ENCODE results near the gene MT1E. TPM values are rescaled to one million over a fixed set of nuclear protein-coding genes. Genes with fewer than 3 reads are reported as not detected.
A peak's percentile ranks its signal among the peaks of the same experiment; 100 is the strongest.

The MT1E gene
- total RNA-seq, 1 donor from 2014 or later, result 18.8 TPM

- Histone ChIP-seq H3K9ac (ENCODE audit: low read depth in 1 of 3, low read length in 3 of 3) (no peak overlapping the region), H3K27ac (ENCODE audit: low read depth, low read length) (no peak overlapping the region), H3K9me3 (ENCODE audit: control insufficient read depth in 3 of 3, low read length in 3 of 3) (no peaks in the 10 kb centered on the region), H3K27me3 (ENCODE audit: control insufficient read depth in 3 of 3, insufficient read depth in 3 of 3, low read length in 3 of 3) (peaks cover 11 to 23% (median 17%) of the 10 kb centered on the region in 3 donors), H3K4me1 (ENCODE audit: control insufficient read depth in 3 of 3, insufficient read depth in 3 of 3, low read length in 3 of 3) (peaks cover 4 to 17% (median 14%) of the 10 kb centered on the region in 3 donors), H3K4me3 (ENCODE audit: low read length in 3 of 3) (no peak overlapping the region), H3K36me3 (ENCODE audit: control insufficient read depth in 3 of 3, insufficient read depth in 3 of 3, low read length in 3 of 3) (no peaks in the 10 kb centered on the region)
These were observed 34.1 kb upstream of the MT1E start for GRCh38 chr16:56591377-56592060.

GRCh38 chr16:56593573-56594291, 31.8 kb upstream of the MT1E start:
- Histone ChIP-seq H3K27me3 (ENCODE audit: control insufficient read depth in 3 of 3, insufficient read depth in 3 of 3, low read length in 3 of 3) (peaks cover 11 to 19% (median 17%) of the 10 kb centered on the region in 3 donors), H3K9me3 (ENCODE audit: control insufficient read depth in 3 of 3, low read length in 3 of 3) (no peaks in the 10 kb centered on the region), H3K36me3 (ENCODE audit: control insufficient read depth in 3 of 3, insufficient read depth in 3 of 3, low read length in 3 of 3) (no peaks in the 10 kb centered on the region)

DNA sequence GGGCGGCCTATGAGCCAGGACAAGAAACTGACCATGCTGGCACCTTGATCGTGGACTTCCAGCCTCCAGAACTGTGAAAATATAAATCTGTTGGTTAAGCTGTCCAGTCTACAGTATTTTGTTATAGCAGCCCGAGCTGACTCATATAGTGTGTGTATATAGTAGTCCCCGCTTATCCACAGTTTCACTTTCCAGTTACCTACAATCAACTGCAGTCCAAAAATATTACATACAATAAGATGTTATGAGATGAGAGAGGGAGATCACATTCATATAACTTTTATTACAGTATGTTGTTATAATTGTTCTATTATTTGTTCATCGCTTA, 31.3 kb upstream of the MT1E start:
- H3K27ac ChIP-seq (ENCODE audit: low read depth, low read length), result no peak overlapping the region
- H3K4me3 ChIP-seq (ENCODE audit: low read length in 3 of 3), result no peak overlapping the region
- H3K27me3 ChIP-seq (ENCODE audit: control insufficient read depth in 3 of 3, insufficient read depth in 3 of 3, low read length in 3 of 3), result peaks cover 11 to 13% (median 13%) of the 10 kb centered on the region in 3 donors
- H3K4me1 ChIP-seq (ENCODE audit: control insufficient read depth in 3 of 3, insufficient read depth in 3 of 3, low read length in 3 of 3), result peaks cover 4 to 12% (median 10%) of the 10 kb centered on the region in 3 donors
- H3K9ac ChIP-seq (ENCODE audit: low read depth in 1 of 3, low read length in 3 of 3), result no peak overlapping the region
- H3K36me3 ChIP-seq (ENCODE audit: control insufficient read depth in 3 of 3, insufficient read depth in 3 of 3, low read length in 3 of 3), result no peaks in the 10 kb centered on the region
- no peaks in the 10 kb centered on the region for H3K9me3 ChIP-seq (ENCODE audit: control insufficient read depth in 3 of 3, low read length in 3 of 3)

More at GRCh38 chr16:56593573-56594291, 31.8 kb upstream of the MT1E start:
- no peak overlapping the region for H3K27ac ChIP-seq (ENCODE audit: low read depth, low read length)
- no peak overlapping the region for H3K9ac ChIP-seq (ENCODE audit: low read depth in 1 of 3, low read length in 3 of 3)
- peaks cover 4 to 17% (median 14%) of the 10 kb centered on the region in 3 donors for H3K4me1 ChIP-seq (ENCODE audit: control insufficient read depth in 3 of 3, insufficient read depth in 3 of 3, low read length in 3 of 3)
- H3K4me3 ChIP-seq (ENCODE audit: low read length in 3 of 3), result no peak overlapping the region

- Histone ChIP-seq H3K36me3 (ENCODE audit: control insufficient read depth in 3 of 3, insufficient read depth in 3 of 3, low read length in 3 of 3) (no peaks in the 10 kb centered on the region), H3K9ac (ENCODE audit: low read depth in 1 of 3, low read length in 3 of 3) (no peak overlapping the region), H3K27ac (ENCODE audit: low read depth, low read length) (no peak overlapping the region), H3K4me1 (ENCODE audit: control insufficient read depth in 3 of 3, insufficient read depth in 3 of 3, low read length in 3 of 3) (peaks cover 5 to 19% (median 18%) of the 10 kb centered on the region in 3 donors), H3K27me3 (ENCODE audit: control insufficient read depth in 3 of 3, insufficient read depth in 3 of 3, low read length in 3 of 3) (no peaks in the 10 kb centered on the region), H3K9me3 (ENCODE audit: control insufficient read depth in 3 of 3, low read length in 3 of 3) (no peaks in the 10 kb centered on the region), H3K4me3 (ENCODE audit: low read length in 3 of 3) (no peak overlapping the region)
These were observed 25.1 kb upstream of the MT1E start for GRCh38 chr16:56600398-56600999.

DNA sequence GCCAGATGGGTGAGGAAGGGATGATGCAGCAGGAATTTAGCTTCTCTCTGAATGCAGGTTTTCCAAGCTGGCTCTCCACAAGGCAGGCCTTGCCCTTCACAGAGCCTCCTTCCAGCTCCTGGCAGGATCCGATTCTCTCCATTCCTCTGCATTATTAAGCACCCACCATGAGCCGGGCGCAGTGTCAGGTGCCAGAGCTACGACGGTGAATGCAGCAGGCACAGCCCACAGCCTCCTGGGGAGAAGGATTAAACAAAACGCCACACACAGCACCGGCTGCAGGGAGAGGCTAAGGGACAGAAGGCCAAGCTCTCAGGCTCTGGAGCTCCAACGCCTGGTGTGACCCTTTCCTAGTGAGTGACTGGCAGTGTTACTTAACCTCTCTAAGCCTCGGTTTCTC, 24.3 kb upstream of the MT1E start:
- no peaks in the 10 kb centered on the region for H3K9me3 ChIP-seq (ENCODE audit: control insufficient read depth in 3 of 3, low read length in 3 of 3)

DNA sequence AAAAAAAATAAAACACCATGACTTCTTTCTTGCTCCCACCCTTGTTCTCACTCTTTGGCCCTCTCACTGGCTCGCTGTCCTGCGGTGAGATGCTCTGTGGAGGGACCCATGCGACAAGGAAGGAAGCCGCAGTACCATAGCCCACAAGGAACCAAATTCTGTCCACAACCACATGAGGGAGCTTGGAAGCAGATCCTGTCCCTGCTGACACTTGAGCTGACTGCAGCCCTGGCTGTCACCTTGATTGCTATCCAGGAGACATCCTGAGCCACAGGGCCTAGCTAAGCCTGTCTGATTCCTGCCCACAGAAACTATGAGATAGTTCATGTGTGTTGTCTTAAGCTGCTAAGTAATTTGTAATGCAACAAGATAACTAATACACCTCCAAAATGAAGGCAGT, 22.0 kb upstream of the MT1E start:
- peaks cover 33 to 50% (median 46%) of the 10 kb centered on the region in 3 donors for H3K4me1 ChIP-seq (ENCODE audit: control insufficient read depth in 3 of 3, insufficient read depth in 3 of 3, low read length in 3 of 3)
- H3K27ac ChIP-seq (ENCODE audit: low read depth, low read length), result peak overlapping the region; percentile 39
- no peaks in the 10 kb centered on the region for H3K36me3 ChIP-seq (ENCODE audit: control insufficient read depth in 3 of 3, insufficient read depth in 3 of 3, low read length in 3 of 3)
- no peaks in the 10 kb centered on the region for H3K27me3 ChIP-seq (ENCODE audit: control insufficient read depth in 3 of 3, insufficient read depth in 3 of 3, low read length in 3 of 3)
- H3K9ac ChIP-seq (ENCODE audit: low read depth in 1 of 3, low read length in 3 of 3), result peak overlapping the region; percentile 23 to 67 (median 43)
- no peak overlapping the region for H3K4me3 ChIP-seq (ENCODE audit: low read length in 3 of 3)
- no peaks in the 10 kb centered on the region for H3K9me3 ChIP-seq (ENCODE audit: control insufficient read depth in 3 of 3, low read length in 3 of 3)

More for the DNA sequence above, 24.3 kb upstream of the MT1E start:
- peaks cover 13 to 27% (median 26%) of the 10 kb centered on the region in 3 donors for H3K4me1 ChIP-seq (ENCODE audit: control insufficient read depth in 3 of 3, insufficient read depth in 3 of 3, low read length in 3 of 3)
- no peaks in the 10 kb centered on the region for H3K36me3 ChIP-seq (ENCODE audit: control insufficient read depth in 3 of 3, insufficient read depth in 3 of 3, low read length in 3 of 3)
- no peaks in the 10 kb centered on the region for H3K27me3 ChIP-seq (ENCODE audit: control insufficient read depth in 3 of 3, insufficient read depth in 3 of 3, low read length in 3 of 3)
- no peak overlapping the region for H3K9ac ChIP-seq (ENCODE audit: low read depth in 1 of 3, low read length in 3 of 3)
- no peak overlapping the region for H3K27ac ChIP-seq (ENCODE audit: low read depth, low read length)
- H3K4me3 ChIP-seq (ENCODE audit: low read length in 3 of 3), result no peak overlapping the region

GRCh38 chr16:56604966-56605365, 20.6 kb upstream of the MT1E start:
- peaks cover 47 to 62% (median 59%) of the 10 kb centered on the region in 3 donors for H3K4me1 ChIP-seq (ENCODE audit: control insufficient read depth in 3 of 3, insufficient read depth in 3 of 3, low read length in 3 of 3)
- no peaks in the 10 kb centered on the region for H3K27me3 ChIP-seq (ENCODE audit: control insufficient read depth in 3 of 3, insufficient read depth in 3 of 3, low read length in 3 of 3)
- no peaks in the 10 kb centered on the region for H3K36me3 ChIP-seq (ENCODE audit: control insufficient read depth in 3 of 3, insufficient read depth in 3 of 3, low read length in 3 of 3)
- no peaks in the 10 kb centered on the region for H3K9me3 ChIP-seq (ENCODE audit: control insufficient read depth in 3 of 3, low read length in 3 of 3)
- H3K27ac ChIP-seq (ENCODE audit: low read depth, low read length), result no peak overlapping the region
- H3K4me3 ChIP-seq (ENCODE audit: low read length in 3 of 3), result no peak overlapping the region
- H3K9ac ChIP-seq (ENCODE audit: low read depth in 1 of 3, low read length in 3 of 3), result no peak overlapping the region

DNA sequence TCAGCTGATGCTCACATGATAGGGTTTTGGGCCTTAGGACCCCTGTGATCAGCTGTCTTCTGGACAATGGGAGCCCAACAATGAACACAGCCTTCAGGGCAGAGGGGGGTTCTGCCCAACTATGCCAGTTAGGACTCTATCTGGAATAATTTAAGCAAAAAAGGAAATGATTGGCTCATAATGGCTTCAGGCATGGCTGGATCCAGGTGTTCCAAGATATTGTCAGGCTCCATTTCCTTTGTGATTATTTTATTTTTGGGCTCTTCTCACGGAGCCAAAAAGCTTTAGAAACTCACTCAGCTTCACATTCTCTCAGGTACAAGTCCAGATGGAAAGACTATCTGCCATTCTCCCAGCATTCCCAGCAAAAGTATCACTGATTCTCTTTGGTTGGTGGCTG, 20.1 kb upstream of the MT1E start:
- no peak overlapping the region for H3K4me3 ChIP-seq (ENCODE audit: low read length in 3 of 3)
- H3K4me1 ChIP-seq (ENCODE audit: control insufficient read depth in 3 of 3, insufficient read depth in 3 of 3, low read length in 3 of 3), result peaks cover 52 to 67% (median 64%) of the 10 kb centered on the region in 3 donors
- H3K27ac ChIP-seq (ENCODE audit: low read depth, low read length), result peak overlapping the region; percentile 98
- no peaks in the 10 kb centered on the region for H3K36me3 ChIP-seq (ENCODE audit: control insufficient read depth in 3 of 3, insufficient read depth in 3 of 3, low read length in 3 of 3)
- peak overlapping the region; percentile 13 to 93 (median 70) for H3K9ac ChIP-seq (ENCODE audit: low read depth in 1 of 3, low read length in 3 of 3)
- H3K9me3 ChIP-seq (ENCODE audit: control insufficient read depth in 3 of 3, low read length in 3 of 3), result no peaks in the 10 kb centered on the region
- no peaks in the 10 kb centered on the region for H3K27me3 ChIP-seq (ENCODE audit: control insufficient read depth in 3 of 3, insufficient read depth in 3 of 3, low read length in 3 of 3)

- Histone ChIP-seq H3K4me3 (ENCODE audit: low read length in 3 of 3) (peak overlapping the region in 2 of 3 donors; percentile 19 to 22), H3K36me3 (ENCODE audit: control insufficient read depth in 3 of 3, insufficient read depth in 3 of 3, low read length in 3 of 3) (no peaks in the 10 kb centered on the region), H3K9me3 (ENCODE audit: control insufficient read depth in 3 of 3, low read length in 3 of 3) (no peaks in the 10 kb centered on the region), H3K4me1 (ENCODE audit: control insufficient read depth in 3 of 3, insufficient read depth in 3 of 3, low read length in 3 of 3) (peaks cover 58 to 73% (median 70%) of the 10 kb centered on the region in 3 donors), H3K27ac (ENCODE audit: low read depth, low read length) (peak overlapping the region; percentile 98), H3K9ac (ENCODE audit: low read depth in 1 of 3, low read length in 3 of 3) (peak overlapping the region; percentile 70 to 93 (median 81)), H3K27me3 (ENCODE audit: control insufficient read depth in 3 of 3, insufficient read depth in 3 of 3, low read length in 3 of 3) (no peaks in the 10 kb centered on the region)
These were observed 19.5 kb upstream of the MT1E start for GRCh38 chr16:56606071-56606475.
